Measurements from ENCODE around the gene GANC.

DNA sequence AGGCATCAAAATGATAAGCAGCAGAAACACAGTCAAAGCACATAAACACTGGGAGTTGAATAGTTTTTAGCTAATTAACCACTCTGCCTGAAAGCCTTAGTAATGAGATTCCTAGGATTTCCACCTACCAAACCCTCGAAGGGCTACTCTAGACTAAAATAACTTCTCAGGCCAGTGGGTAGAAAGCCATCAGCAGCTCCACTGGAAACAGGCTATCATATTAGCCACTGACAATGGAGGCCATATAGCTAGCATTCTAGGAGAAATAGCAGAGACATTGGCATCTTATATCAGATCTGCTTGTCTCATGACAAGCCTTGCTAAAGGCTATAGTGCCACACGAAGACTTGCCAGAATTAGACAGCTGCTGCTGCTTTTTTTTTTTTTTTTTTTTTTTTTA is 81.8 kb downstream of the GANC start:
- TF ChIP-seq, protein P1, sequence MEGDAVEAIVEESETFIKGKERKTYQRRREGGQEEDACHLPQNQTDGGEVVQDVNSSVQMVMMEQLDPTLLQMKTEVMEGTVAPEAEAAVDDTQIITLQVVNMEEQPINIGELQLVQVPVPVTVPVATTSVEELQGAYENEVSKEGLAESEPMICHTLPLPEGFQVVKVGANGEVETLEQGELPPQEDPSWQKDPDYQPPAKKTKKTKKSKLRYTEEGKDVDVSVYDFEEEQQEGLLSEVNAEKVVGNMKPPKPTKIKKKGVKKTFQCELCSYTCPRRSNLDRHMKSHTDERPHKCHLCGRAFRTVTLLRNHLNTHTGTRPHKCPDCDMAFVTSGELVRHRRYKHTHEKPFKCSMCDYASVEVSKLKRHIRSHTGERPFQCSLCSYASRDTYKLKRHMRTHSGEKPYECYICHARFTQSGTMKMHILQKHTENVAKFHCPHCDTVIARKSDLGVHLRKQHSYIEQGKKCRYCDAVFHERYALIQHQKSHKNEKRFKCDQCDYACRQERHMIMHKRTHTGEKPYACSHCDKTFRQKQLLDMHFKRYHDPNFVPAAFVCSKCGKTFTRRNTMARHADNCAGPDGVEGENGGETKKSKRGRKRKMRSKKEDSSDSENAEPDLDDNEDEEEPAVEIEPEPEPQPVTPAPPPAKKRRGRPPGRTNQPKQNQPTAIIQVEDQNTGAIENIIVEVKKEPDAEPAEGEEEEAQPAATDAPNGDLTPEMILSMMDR (IDR thresholded peaks at IDR 0.05) = no peak
- TF ChIP-seq POLR2A (IDR thresholded peaks at IDR 0.05) = no peak
